ENCODE measurements around the gene PTAFR.

DNA sequence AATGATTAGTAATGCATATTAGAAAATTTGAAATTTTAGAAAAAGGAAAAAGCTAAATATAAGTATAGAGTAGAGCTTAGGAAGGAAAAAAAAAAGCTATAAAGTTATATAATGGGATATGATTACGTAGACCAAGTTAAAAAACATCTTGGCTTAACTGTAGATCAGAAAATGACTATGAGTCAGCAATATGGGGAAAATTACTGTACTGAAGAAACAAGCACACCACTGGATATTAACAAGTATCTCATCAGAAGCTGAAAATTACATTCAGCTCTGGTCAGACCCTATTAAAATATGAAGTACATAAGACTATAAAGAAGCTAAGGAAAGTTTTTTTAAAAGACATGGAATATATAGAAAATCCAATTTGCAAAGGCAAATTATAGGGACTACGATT lies 36.8 kb upstream of the PTAFR start:
- TF ChIP-seq, protein P1, sequence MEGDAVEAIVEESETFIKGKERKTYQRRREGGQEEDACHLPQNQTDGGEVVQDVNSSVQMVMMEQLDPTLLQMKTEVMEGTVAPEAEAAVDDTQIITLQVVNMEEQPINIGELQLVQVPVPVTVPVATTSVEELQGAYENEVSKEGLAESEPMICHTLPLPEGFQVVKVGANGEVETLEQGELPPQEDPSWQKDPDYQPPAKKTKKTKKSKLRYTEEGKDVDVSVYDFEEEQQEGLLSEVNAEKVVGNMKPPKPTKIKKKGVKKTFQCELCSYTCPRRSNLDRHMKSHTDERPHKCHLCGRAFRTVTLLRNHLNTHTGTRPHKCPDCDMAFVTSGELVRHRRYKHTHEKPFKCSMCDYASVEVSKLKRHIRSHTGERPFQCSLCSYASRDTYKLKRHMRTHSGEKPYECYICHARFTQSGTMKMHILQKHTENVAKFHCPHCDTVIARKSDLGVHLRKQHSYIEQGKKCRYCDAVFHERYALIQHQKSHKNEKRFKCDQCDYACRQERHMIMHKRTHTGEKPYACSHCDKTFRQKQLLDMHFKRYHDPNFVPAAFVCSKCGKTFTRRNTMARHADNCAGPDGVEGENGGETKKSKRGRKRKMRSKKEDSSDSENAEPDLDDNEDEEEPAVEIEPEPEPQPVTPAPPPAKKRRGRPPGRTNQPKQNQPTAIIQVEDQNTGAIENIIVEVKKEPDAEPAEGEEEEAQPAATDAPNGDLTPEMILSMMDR (IDR thresholded peaks at IDR 0.05): no peak
- TF ChIP-seq POLR2A (IDR thresholded peaks at IDR 0.05): no peak
